Endothelial cell of umbilical vein (primary cell): ENCODE data around the gene FIG4. TPM values are rescaled to one million over a fixed set of nuclear protein-coding genes. Genes with fewer than 3 reads are reported as not detected.

Source experiments
- BruUV-seq: library from RNA; stranded (reverse); fragments of 400-500 nt; replicated peaks from 2 replicates; lab custom pipeline; 2021; lab: Mats Ljungman, UMichigan
- CTCF ChIA-PET: fragments of 300-600, 350-600 bp; sonication (Branson Sonifier 250); formaldehyde crosslinking; loops from one replicate; lab custom pipeline; 2021; ENCODE audit warnings: antibody characterized with exemption, inconsistent platforms; lab: Charles Lee
- POLR2A ChIA-PET: fragments of 300-600, 350-600 bp; sonication (Branson Sonifier 250); formaldehyde crosslinking; loops from one replicate; lab custom pipeline; 2021; ENCODE audit warnings: antibody characterized with exemption, inconsistent platforms; lab: Charles Lee
- DNase-seq: peaks from one replicate; pipeline ENCODE4 v3.0.0-alpha.2; 2011; ENCODE audit warnings: low read depth, low spot score
- FAIRE-seq: peaks from 2 replicates; lab custom pipeline; 2011; peaks lifted over from hg19 to GRCh38; lab: Jason Lieb, UNC
- H2AFZ ChIP-seq: 2 replicates; pipeline ENCODE4 v1.6.0; 2012; ENCODE audit warnings: low read depth, low read length, control low read depth, inconsistent platforms
- H3K27ac ChIP-seq: 2 replicates; pipeline ENCODE4 v1.5.1; 2011; ENCODE audit warnings: low read depth, mild to moderate bottlenecking, control low read depth, low read length, moderate library complexity; ENCODE audit not compliant: insufficient read depth
- H3K27me3 ChIP-seq, 2 experiments: 2 replicates each; pipeline versions ENCODE4 v1.6.0 to v1.6.1; 2011; ENCODE audit warnings: low read length in 2 of 2, mixed read lengths in 1 of 2; ENCODE audit not compliant: control insufficient read depth in 2 of 2, insufficient read depth in 2 of 2
- H3K36me3 ChIP-seq, 2 experiments: 2 replicates in 1 of 2; 3 replicates in 1 of 2; pipeline ENCODE4 v1.5.1; 2011; ENCODE audit warnings: low read length in 2 of 2, mild to moderate bottlenecking in 1 of 2, moderate library complexity in 1 of 2; ENCODE audit not compliant: control insufficient read depth in 2 of 2, insufficient read depth in 2 of 2; ENCODE audit errors: extremely low read depth in 1 of 2
- H3K4me1 ChIP-seq: 3 replicates; pipeline ENCODE4 v1.5.1; 2011; ENCODE audit warnings: mild to moderate bottlenecking, low read length; ENCODE audit not compliant: control insufficient read depth, insufficient read depth; ENCODE audit errors: extremely low read depth
- H3K4me2 ChIP-seq: 2 replicates; pipeline ENCODE4 v1.6.1; 2011; ENCODE audit warnings: low read length, control low read depth, mixed read lengths; ENCODE audit not compliant: insufficient read depth
- H3K4me3 ChIP-seq, 3 experiments: fragments of 200-600 bp in 1 of 3; sonication (generic), shearing (Covaris generic) in 1 of 3; replicated peaks in 1 of 3; 2 replicates each; pipeline ENCODE4 v1.5.1; 2011 to 2016; ENCODE audit warnings: control low read depth in 3 of 3, low read length in 3 of 3, mild to moderate bottlenecking in 2 of 3, inconsistent platforms in 1 of 3, low read depth in 1 of 3, moderate library complexity in 1 of 3; ENCODE audit not compliant: insufficient read depth in 1 of 3
- H3K79me2 ChIP-seq: 2 replicates; pipeline ENCODE4 v1.6.0; 2012; ENCODE audit warnings: low read length, inconsistent platforms; ENCODE audit not compliant: control insufficient read depth, insufficient read depth
- H3K9ac ChIP-seq: replicated peaks from 2 replicates; pipeline ENCODE3; 2011; ENCODE audit warnings: low read length, control low read depth; ENCODE audit not compliant: insufficient read depth; ENCODE audit errors: extremely low read depth
- H3K9me1 ChIP-seq: replicated peaks from 3 replicates; pipeline ENCODE4 v1.6.0; 2011; ENCODE audit warnings: mild to moderate bottlenecking, low read length; ENCODE audit not compliant: control insufficient read depth, insufficient read depth; ENCODE audit errors: extremely low read depth
- H3K9me3 ChIP-seq: replicated peaks from 2 replicates; pipeline ENCODE4 v1.5.1; 2012; ENCODE audit warnings: low read length, inconsistent platforms; ENCODE audit not compliant: control insufficient read depth, insufficient read depth
- H4K20me1 ChIP-seq: replicated peaks from 2 replicates; pipeline ENCODE3; 2011; ENCODE audit warnings: mild to moderate bottlenecking, low read length; ENCODE audit not compliant: control insufficient read depth, insufficient read depth; ENCODE audit errors: extremely low read depth
- EZH2 ChIP-seq: IDR thresholded peaks from 2 replicates; pipeline ENCODE4 v1.6.1; 2012; ENCODE audit warnings: borderline replicate concordance, low read depth, mild to moderate bottlenecking, moderate library complexity, low read length, inconsistent platforms; ENCODE audit not compliant: severe bottlenecking
- FOS ChIP-seq: IDR thresholded peaks from 2 replicates; pipeline ENCODE4 v1.6.1; 2011; ENCODE audit warnings: mild to moderate bottlenecking, low read length, moderate library complexity, borderline replicate concordance; ENCODE audit not compliant: insufficient read depth
- GATA2 ChIP-seq: IDR thresholded peaks from 2 replicates; pipeline ENCODE4 v1.7.0; 2011; ENCODE audit warnings: low read depth, mild to moderate bottlenecking, moderate library complexity, mixed read lengths, low read length; ENCODE audit not compliant: insufficient read length, insufficient read depth
- JUN ChIP-seq: IDR thresholded peaks from 2 replicates; pipeline ENCODE4 v1.6.1; 2011; ENCODE audit warnings: borderline replicate concordance, low read depth; ENCODE audit not compliant: insufficient read length, insufficient read depth
- MYC ChIP-seq: IDR thresholded peaks from one replicate; pipeline ENCODE4 v1.6.1; 2011; ENCODE audit warnings: mild to moderate bottlenecking, low read depth, low read length
- POLR2A ChIP-seq: IDR thresholded peaks from 2 replicates; pipeline ENCODE4 v1.6.1; 2012; ENCODE audit warnings: low read depth, mild to moderate bottlenecking, control low read depth, low read length
- POLR2AphosphoS5 ChIP-seq: IDR thresholded peaks from 2 replicates; pipeline ENCODE4 v1.6.1; 2012; ENCODE audit warnings: low read depth, mild to moderate bottlenecking, control low read depth, low read length, moderate library complexity; ENCODE audit not compliant: insufficient read depth
- dilution Hi-C: fragments of 300-500 bp; cut with MboI; formaldehyde crosslinking; loops from one replicate; pipeline ENCODE4 v1.15.0; 2019; ENCODE audit warnings: low sequenced_read_pairs; ENCODE audit not compliant: extremely low pct_ligation_motif_present
- intact Hi-C: fragments of 100-400 bp; cut with micrococcal nuclease; formaldehyde crosslinking; loops from one replicate; pipeline ENCODE4 v1.10.0; 2022
- polyA plus RNA-seq, 4 experiments: library from polyadenylated mRNA; depleted of rRNA in 3 of 4; stranded (reverse) in 3 of 4; unstranded in 1 of 4; fragments of >200 nt; gene quantifications; 2 replicates each; pipeline versions ENCODE4 v1.2.1 to v1.2.3, GENCODE V29; 2011 to 2012; ENCODE audit warnings: missing spikeins in 1 of 4
- total RNA-seq: library from RNA; stranded (reverse); gene quantifications from 2 replicates; pipeline ENCODE4 v1.2.3, GENCODE V29; 2021
- TF ChIP-seq, protein P1 (sequence below), 2 donors: IDR thresholded peaks; 1 replicate in 1 of 2; 2 replicates in 1 of 2; pipeline ENCODE4 v1.5.1; 2011; ENCODE audit warnings: low read length in 2 of 2, mild to moderate bottlenecking in 2 of 2, moderate library complexity in 2 of 2, control low read depth in 1 of 2, inconsistent platforms in 1 of 2, low read depth in 1 of 2; ENCODE audit not compliant: insufficient read depth in 1 of 2; ENCODE audit errors: extremely low read depth in 1 of 2
- TF ChIP-seq, protein P2 (sequence below): IDR thresholded peaks from 2 replicates; pipeline ENCODE4 v1.6.1; 2011; ENCODE audit not compliant: insufficient read depth, insufficient read length

Gene FIG4
- total and polyA plus RNA-seq, 2 donors (not counting 3 experiments of a cell fraction or from before 2014, with no cell fraction given) = 7.9 to 12.2 TPM

DNA sequence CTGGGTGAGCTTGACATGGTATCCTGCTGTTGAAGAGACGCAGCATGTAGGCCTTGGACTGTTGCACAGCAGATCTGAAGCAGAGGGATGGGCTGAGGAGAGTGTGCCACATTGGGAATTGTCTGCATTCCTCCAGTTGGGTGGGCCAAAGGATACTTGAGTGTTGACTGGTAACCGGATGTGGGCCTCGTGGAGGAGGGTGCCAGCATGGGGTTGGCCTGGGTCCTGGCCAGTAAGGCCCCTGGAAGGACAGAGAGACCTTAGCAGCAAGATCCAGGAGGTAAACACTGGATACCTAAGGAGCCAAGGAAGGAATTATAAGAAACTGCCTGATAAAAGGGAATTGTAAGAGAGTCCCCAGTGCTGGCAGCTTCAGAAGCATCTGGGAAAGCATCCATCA, 76.9 kb downstream of the FIG4 start:
- Histone ChIP-seq H3K4me3 (no peak overlapping the region), H4K20me1 (no peaks in the 10 kb centered on the region), H3K36me3 (peaks cover 0 to 2% of the 10 kb centered on the region in 2 experiments), H3K79me2 (no peaks in the 10 kb centered on the region), H3K9me3 (no peaks in the 10 kb centered on the region), H3K27ac (no peak overlapping the region), H2AFZ (no peak overlapping the region), H3K27me3 (no peaks in the 10 kb centered on the region), H3K4me1 (no peaks in the 10 kb centered on the region), H3K9ac (no peak overlapping the region), H3K9me1 (peaks cover 2% of the 10 kb centered on the region), H3K4me2 (no peak overlapping the region)
- dilution Hi-C loops (no loop called here), intact Hi-C loops (no loop called here)
- ChIA-PET POLR2A (no interaction called here), CTCF (interaction anchor here (0.9 to 1.6 kb wide), 2 partner anchors 15 to 19 kb away, joined by 3 read pairs; no protein-coding TSS in a partner anchor)
- TF ChIP-seq POLR2A = no peak
- TF ChIP-seq, protein P1, sequence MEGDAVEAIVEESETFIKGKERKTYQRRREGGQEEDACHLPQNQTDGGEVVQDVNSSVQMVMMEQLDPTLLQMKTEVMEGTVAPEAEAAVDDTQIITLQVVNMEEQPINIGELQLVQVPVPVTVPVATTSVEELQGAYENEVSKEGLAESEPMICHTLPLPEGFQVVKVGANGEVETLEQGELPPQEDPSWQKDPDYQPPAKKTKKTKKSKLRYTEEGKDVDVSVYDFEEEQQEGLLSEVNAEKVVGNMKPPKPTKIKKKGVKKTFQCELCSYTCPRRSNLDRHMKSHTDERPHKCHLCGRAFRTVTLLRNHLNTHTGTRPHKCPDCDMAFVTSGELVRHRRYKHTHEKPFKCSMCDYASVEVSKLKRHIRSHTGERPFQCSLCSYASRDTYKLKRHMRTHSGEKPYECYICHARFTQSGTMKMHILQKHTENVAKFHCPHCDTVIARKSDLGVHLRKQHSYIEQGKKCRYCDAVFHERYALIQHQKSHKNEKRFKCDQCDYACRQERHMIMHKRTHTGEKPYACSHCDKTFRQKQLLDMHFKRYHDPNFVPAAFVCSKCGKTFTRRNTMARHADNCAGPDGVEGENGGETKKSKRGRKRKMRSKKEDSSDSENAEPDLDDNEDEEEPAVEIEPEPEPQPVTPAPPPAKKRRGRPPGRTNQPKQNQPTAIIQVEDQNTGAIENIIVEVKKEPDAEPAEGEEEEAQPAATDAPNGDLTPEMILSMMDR (IDR thresholded peaks at IDR 0.05; ENCODE audit: extremely low read depth in 1 of 2, insufficient read depth in 1 of 2, low read depth in 1 of 2, low read length in 2 of 2) = no peak
- TF ChIP-seq POLR2AphosphoS5 = no peak
- TF ChIP-seq GATA2 = no peak
- no peak for TF ChIP-seq JUN
- TF ChIP-seq EZH2 = no peak
- TF ChIP-seq, protein P2, sequence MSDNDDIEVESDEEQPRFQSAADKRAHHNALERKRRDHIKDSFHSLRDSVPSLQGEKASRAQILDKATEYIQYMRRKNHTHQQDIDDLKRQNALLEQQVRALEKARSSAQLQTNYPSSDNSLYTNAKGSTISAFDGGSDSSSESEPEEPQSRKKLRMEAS = no peak
- TF ChIP-seq FOS = no peak
- TF ChIP-seq MYC = no peak
- DNase-seq = no peak
- FAIRE-seq = no peak
- BruUV-seq = no TSS peak
